SK-N-SH (cell line): ENCODE measurements around the gene MYO1E.

Experiments
- CTCF ChIP-seq: fragments of 200-600 bp; sonication (generic); IDR thresholded peaks from 2 replicates; pipeline ENCODE4 v1.6.1; 2017; ENCODE audit warnings: antibody characterized with exemption, mild to moderate bottlenecking, moderate library complexity
- EZH2phosphoT487 ChIP-seq: fragments of 200-600 bp; sonication (generic); IDR thresholded peaks from 2 replicates; pipeline ENCODE4 v1.6.1; 2017; ENCODE audit warnings: low read depth, mixed run types, mild to moderate bottlenecking, antibody characterized with exemption, moderate library complexity, borderline replicate concordance
- FOSL2 ChIP-seq: IDR thresholded peaks from 2 replicates; pipeline ENCODE4 v1.4.0; 2012; ENCODE audit warnings: low read depth, mild to moderate bottlenecking, moderate library complexity, borderline replicate concordance
- GABPA ChIP-seq: IDR thresholded peaks from 2 replicates; pipeline ENCODE4 v1.4.0; 2012; ENCODE audit warnings: low read depth, mild to moderate bottlenecking
- GATA2 ChIP-seq: sonication (generic); formaldehyde crosslinking; IDR thresholded peaks from 2 replicates; pipeline ENCODE4 v1.5.0; 2020; ENCODE audit warnings: mild to moderate bottlenecking, missing genetic modification reagents
- JUND ChIP-seq: IDR thresholded peaks from 2 replicates; pipeline ENCODE4 v1.4.0; 2012
- MAX ChIP-seq: IDR thresholded peaks from 2 replicates; pipeline ENCODE4 v1.4.0; 2012; ENCODE audit warnings: low read depth
- POLR2AphosphoS5 ChIP-seq: IDR thresholded peaks from 2 replicates; pipeline ENCODE4 v1.6.1; 2012; ENCODE audit warnings: low read depth, low read length
- USF2 ChIP-seq: fragments of 150-350 bp; IDR thresholded peaks from 2 replicates; pipeline ENCODE4 v1.6.1; 2017; ENCODE audit warnings: antibody characterized with exemption, low read length, low read depth, borderline replicate concordance
- ZBTB33 ChIP-seq: IDR thresholded peaks from 2 replicates; pipeline ENCODE4 v1.4.0; 2012; ENCODE audit warnings: low read depth, borderline replicate concordance

- no peak for TF ChIP-seq CTCF
- no peak for TF ChIP-seq FOSL2
- TF ChIP-seq EZH2phosphoT487: no peak
- TF ChIP-seq JUND: no peak
- TF ChIP-seq MAX: no peak
- no peak for TF ChIP-seq GATA2
- TF ChIP-seq POLR2AphosphoS5: no peak
- no peak for TF ChIP-seq USF2
- no peak for TF ChIP-seq GABPA
- no peak for TF ChIP-seq ZBTB33
Measured at GRCh38 chr15:59335207-59335786, 37.4 kb downstream of the MYO1E start.
